Amniotic epithelial cell (primary cell): ENCODE measurements around the gene TMEM255B.
"Not testable (repeated sequence)": the region's sequence is repeated elsewhere in the genome, so short reads cannot be mapped to it uniquely, and the experiment has no call there.

Experiments used
- DNase-seq: peaks from one replicate; pipeline ENCODE4 v3.0.0-alpha.2; 2010; ENCODE audit warnings: low read depth

Gene TMEM255B

DNA sequence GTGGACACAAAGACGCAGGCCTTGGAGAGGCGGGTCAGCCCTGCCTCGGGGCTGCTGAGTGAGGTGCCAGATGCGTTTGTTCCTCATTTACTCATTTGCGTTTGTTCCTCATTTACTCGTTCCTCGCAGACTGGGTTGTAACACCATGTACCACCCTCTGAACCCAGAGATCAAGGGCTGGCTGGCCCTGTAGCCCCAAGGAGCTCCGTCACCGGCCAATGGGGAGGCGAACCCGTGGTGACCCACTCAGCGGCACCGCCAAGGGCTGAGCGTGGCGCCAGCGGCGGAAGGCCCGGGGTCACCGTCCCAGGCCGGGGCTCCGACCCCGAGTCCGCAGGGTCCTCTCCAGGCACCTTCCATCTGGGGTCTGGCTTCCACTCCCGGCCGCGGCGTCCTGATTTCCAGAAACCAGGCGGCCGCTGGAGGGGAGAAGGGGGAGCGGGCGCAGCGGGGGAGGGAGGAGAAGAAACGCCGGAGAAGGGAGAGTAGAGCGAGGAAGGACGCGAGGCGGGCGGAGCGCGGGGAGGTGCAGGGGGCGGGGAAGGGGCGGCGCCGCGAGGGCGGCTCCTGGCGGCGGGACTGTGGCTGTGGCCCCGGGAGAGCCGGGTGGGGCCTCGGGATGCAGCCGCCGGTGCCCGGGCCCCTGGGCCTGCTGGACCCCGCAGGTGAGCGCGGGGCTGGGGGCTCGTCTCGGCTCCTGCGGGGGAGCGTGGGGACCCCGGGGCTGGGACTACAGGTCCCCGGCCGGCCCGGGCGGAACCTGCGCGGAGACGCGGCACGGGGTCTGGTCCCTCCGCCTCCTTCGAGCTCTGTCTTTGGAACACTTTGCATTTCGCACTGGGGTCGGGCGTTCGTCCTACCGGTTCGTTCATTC lies at the start of gene TMEM255B:
TSS of gene TMEM255B (plus strand) at position 576 of the 874 bp plus-strand sequence. CDS start at position 620, 44 bp downstream.
- peak; percentile 67 for DNase-seq

DNA sequence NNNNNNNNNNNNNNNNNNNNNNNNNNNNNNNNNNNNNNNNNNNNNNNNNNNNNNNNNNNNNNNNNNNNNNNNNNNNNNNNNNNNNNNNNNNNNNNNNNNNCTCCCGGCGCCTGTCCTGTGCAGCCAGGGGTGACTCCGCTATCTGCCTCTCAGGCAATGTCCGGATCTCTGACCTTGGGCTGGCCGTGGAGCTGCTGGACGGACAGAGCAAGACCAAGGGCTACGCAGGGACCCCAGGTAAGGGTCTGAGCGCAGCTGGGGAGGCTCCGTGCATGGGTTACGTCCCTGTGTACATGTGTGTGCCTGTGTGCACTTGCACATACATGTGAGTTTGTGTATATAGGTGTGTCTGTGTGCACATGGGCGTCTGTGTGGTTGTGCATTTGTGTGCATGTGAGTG lies 36.1 kb upstream of the TMEM255B start:
- no peak for DNase-seq

DNA sequence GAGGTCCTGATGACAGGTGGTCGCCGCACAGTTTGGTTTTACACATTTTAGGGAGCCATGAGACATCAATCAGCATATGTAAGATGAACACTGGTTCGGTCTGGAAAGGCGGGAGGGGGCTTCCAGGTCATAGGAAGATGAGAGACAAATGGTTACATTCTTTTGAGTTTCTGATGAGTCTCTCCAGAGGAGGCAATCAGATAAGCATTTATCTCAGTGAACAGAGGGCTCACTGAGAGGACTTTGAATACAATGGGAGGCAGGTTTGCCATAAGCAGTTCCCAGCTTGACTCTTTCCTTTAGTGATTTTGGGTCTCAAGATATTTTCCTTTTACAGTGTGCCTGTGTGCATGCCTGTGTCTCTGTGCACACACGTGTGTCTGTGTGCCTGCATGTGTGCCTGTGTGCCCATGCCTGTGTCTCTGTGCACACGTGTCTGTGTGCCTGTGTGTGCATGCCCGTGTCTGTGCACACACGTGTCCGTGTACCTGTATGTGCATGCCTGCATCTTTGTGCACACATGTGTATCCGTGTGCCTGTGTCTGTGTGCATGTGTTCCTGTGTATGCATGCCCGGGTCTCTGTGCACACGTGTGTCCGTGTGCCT lies 35.5 kb upstream of the TMEM255B start:
- no peak for DNase-seq

DNA sequence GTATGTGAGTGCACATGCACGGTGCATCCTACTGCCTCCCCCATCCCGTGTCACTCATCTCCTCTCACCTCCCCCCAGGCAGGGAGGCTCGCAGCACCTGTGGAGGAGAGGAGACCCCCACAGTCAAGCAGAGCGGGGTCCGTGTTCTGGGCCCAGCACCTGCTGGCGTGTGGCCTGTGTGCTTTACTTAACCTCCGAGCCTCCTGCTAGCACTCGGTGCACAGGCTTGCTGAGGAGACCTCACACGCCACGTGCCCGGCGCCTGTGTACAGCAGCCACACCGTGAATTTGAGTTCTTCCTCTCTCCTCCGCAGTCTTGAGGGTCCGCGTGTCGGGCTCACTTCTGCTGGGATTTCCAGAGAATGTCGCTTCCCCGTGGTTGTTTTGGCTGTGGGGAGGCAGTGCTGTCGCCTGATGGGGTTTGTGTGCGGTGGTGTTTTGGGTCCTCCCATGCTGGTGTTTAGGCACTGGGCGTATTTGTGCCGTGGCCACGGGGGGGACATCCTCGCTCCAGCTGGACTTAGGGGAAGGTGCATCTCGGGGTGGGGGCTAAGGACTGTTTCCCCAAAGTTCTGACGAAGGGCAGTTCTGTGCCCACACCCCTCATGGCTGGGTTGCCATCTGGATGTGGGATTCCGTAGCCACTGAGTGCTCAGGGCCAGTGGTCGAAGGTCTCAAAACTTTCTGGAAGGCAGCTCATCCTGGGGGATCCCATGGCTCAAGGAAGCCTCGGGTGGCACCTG lies 34.8 kb upstream of the TMEM255B start:
- DNase-seq: no peak

DNA sequence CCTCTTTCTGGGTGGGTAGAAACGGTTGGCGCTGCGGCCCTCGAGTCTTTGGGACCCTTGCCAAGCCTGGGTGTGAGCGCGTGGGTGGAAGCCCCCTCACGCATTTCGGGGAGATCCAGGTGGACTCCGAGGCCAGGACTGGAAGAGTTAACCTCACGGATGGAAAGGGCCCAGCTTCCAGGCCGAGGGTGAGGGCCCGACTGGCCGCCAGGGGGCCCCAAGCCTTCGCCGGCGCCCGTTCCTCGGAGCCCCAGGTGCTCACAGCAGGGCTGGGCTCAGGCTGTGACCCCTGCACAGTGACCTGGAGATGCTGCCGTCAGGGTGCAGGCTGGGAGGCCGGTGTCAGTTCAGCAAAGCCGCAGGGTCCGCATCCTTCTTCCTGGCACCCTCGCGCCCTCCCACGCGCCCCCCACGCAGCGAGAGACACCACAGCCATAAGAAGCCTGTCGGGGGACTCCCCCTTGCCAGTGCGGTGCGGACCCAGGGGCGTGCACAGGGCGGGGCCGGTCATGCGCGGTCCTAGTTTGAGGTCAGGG lies 34.2 kb upstream of the TMEM255B start:
- DNase-seq: peak; percentile 66

DNA sequence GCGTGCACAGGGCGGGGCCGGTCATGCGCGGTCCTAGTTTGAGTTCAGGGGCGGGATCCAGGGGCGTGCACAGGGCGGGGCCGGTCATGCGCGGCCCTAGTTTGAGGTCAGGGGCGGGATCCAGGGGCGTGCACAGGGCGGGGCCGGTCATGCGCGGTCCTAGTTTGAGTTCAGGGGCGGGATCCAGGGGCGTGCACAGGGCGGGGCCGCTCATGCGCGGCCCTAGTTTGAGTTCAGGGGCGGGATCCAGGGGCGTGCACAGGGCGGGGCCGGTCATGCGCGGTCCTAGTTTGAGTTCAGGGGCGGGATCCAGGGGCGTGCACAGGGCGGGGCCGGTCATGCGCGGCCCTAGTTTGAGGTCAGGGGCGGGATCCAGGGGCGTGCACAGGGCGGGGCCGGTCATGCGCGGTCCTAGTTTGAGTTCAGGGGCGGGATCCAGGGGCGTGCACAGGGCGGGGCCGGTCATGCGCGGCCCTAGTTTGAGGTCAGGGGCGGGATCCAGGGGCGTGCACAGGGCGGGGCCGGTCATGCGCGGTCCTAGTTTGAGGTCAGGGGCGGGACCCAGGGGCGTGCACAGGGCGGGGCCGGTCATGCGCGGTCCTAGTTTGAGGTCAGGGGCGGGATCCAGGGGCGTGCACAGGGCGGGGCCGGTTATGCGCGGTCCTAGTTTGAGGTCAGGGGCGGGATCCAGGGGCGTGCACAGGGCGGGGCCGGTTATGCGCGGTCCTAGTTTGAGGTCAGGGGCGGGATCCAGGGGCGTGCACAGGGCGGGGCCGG lies 33.5 kb upstream of the TMEM255B start:
- DNase-seq: not testable (repeated sequence)

DNA sequence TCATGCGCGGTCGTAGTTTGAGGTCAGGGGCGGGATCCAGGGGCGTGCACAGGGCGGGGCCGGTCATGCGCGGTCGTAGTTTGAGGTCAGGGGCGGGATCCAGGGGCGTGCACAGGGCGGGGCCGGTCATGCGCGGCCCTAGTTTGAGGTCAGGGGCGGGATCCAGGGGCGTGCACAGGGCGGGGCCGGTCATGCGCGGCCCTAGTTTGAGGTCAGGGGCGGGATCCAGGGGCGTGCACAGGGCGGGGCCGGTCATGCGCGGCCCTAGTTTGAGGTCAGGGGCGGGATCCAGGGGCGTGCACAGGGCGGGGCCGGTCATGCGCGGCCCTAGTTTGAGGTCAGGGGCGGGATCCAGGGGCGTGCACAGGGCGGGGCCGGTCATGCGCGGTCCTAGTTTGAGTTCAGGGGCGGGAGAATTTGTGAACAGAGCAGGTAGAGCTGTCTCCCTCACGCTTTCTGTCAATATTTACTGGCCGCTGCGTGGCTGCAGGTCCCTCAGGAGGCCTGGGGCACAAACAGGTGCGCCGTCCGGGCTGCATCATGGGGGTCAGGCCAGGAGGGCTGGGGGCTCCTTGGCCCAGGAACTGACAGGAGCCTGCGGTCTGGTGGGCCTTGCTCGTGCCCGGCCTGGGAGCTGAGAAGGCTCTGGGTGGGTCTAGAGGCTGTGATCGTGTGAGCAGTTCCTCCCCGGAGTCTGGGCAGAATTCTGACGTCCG lies 32.8 kb upstream of the TMEM255B start:
- not testable (repeated sequence) for DNase-seq

DNA sequence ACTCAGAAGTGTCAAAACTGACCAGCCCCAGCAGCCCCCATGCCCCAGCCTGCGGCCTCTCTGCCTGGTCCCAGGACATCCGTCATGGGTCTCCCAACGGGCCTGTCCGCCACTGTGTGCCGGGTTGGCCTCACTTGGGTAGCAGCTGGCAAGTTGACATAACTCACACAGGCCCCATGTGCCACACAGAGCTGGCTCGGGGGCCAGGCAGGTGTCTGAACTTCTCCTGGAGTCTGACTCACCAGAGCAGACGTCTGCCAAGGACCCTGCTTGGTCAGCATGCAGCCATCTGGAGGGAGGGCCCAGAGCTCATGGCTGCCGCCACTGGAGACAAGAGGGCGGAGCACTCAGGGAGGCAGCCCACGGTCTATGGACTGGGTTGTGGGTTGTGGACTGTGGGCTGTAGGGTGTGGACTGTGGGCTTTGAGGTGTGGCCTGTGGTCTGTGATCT lies 32.0 kb upstream of the TMEM255B start:
- peak; percentile 21 for DNase-seq

DNA sequence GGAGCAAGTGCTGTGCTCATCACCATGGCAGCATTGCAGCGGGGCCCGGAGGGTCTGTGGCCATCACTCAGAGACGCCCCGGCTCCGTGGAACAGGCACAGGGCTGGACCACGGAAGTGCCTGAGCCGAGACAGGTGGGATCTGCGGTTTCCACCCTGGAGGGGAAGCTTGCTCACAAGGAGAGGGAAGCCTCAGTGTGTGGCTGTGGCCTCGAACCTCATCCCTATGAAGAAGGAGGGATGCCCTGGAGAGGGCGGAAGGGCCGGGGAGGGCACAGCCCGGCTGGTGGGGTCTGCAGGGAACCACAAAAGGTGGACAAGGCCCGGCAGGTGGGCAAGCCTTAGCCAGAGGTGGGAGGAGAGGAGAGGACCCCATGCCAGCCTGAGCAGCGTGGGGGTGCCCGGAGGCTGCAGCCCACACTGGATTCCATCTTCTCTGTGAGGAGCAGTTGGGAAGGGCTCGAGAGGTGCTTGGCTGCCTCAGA lies 30.4 kb upstream of the TMEM255B start:
- DNase-seq: no peak

DNA sequence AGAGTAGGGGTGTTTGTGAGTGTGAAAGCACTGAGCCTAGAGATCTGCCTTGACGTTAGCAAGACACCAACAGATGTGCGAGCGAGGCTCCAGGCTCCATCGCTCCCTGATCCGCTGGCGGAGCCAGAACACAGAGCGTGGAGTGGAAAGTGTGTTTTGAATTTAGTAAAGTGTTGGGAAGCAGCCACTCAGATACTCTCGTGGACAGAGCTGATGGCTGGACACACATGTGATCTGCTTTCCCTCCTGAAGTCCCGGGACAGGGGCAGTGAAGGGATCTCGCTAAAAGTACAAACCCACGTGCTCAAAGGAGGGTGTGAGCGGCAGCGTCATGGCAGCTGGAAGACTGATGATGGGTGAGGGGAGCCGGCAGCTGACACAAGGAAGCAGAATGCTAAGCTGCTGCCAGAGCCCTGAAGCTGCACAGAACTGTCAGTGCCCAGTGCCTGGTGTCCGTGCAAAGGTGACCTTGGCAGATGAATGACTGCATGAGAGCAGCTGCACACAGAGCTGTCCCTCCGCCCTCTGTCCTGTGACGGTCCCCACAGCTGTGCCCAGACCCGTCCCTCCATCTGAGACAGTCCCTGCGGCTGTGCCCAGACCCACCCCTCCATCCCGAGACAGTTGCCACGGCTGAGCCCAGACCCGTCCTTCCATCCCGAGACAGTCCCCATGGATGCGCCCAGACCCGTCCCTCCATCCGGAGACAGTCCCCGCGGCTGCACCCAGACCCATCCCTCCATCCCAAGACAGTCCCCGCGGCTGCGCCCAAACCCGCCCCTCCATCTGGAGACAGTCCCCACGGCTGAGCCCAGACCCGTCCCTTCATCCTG lies 29.6 kb upstream of the TMEM255B start:
- peak; percentile 15 for DNase-seq

DNA sequence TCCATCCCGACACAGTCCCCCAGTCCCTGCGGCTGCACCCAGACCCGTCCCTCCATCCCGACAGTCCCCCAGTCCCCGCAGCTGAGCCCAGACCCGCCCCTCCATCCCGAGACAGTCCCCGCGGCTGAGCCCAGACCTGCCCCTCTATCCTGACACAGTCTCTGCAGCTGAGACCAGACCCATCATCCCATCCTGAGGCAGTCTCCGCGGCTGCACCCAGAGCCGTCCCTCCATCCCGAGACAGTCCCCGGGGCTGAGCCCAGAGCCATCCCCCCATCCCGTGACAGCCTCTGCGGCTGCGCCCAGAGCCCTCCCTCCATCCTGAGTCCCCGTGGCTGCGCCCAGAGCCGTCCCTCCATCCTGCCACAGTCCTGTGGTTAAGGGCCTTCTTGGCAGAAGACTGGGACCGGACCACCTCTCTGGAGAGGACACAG lies 28.8 kb upstream of the TMEM255B start:
- no peak for DNase-seq

DNA sequence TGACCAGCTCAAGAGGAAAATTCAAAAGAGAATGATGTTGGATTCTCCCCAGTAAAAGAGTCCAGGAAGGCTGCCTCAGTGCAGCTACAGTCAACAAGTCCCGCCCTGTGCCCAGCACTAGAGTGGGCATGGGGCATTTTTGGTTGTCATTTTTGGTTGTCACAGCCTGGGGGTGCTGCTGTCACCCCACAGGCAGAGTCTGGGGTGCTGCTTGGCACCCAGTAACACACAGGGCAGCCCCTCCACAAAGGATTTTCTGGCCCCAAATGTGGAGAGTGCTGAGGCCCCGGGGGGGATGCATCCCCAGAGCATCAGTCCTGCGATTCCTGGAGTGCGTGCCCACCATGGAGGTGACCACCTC lies 28.2 kb upstream of the TMEM255B start:
- no peak for DNase-seq

DNA sequence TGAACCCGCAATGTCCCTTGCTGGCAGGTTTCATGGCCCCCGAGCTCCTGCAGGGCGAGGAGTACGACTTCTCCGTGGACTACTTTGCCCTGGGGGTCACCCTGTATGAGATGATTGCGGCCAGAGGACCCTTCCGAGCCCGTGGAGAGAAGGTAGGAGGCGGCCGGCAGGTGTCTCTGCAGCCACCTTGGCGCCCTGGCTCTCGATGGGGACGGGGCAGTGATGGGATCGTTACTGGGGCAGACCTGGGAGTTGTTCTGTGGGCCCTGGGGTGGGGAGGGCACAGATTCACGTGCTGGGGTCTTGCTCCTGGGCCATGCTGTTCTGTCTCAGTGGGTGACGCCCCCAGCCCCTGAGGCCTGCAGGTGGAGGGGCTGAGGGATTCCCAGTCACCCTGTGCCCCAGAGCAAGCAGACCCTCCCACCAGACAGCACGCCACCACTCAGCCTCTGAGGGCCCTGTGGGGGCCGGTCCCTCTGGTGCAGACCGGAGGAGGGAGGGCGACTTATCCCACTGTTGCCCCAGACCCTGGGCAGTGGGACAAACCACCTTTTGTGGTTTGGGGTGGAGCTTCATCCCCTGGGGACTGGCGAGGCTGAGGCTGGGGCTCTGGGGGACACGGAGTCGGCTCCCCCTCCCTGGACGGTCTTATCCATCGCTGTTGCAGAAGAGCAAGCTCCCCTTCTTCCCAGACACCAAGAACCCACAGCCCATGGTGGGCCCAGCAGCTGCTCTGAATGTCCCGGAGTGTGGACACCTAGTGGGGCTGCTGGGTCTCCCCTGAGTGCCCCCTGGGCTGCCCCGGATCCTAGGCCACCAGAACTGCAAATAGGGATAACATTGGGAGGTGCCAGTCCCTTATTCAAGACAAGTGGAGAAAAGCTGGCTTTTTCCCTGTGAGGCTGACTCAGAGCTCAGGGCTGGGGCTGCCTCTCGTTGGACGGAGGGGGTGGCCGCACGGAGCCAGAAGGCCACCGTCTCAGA lies 27.5 kb upstream of the TMEM255B start:
- no peak for DNase-seq

DNA sequence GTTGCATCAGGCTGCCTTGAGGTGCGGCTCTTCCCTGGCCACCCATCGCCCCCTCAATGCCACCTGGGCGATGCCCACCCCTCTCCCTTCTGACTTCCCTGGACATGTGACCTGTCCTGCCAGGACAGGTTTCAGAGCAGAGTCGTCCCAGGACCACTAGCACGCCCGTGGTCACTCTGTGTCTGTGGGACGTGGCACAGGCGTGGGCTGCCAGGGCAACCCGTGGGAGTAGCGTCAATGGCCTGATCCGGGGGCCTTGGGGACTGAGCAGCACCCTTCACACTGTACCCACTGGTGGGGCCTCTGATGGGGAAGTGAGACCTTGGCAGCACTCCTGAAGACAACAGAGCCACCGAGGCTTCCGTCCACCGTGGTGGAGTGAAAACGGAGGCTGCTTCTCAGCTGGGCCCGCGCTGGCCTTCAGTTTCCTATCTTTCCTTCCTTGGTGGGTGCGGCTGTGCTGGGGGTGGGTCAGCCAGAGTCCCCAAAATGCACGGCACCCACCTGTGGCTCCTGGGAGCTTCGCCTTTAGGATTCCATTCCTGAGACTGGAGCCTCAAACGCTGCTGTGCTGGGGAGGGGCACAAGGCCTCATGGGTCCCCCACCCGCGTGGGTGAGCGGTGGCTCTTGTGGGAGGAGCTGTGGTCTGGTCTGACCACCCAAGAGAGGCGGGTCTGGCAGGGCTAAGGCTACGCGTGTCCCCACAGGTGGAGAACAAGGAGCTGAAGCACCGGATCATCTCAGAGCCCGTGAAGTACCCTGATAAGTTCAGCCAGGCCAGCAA lies 26.7 kb upstream of the TMEM255B start:
- DNase-seq: no peak

DNA sequence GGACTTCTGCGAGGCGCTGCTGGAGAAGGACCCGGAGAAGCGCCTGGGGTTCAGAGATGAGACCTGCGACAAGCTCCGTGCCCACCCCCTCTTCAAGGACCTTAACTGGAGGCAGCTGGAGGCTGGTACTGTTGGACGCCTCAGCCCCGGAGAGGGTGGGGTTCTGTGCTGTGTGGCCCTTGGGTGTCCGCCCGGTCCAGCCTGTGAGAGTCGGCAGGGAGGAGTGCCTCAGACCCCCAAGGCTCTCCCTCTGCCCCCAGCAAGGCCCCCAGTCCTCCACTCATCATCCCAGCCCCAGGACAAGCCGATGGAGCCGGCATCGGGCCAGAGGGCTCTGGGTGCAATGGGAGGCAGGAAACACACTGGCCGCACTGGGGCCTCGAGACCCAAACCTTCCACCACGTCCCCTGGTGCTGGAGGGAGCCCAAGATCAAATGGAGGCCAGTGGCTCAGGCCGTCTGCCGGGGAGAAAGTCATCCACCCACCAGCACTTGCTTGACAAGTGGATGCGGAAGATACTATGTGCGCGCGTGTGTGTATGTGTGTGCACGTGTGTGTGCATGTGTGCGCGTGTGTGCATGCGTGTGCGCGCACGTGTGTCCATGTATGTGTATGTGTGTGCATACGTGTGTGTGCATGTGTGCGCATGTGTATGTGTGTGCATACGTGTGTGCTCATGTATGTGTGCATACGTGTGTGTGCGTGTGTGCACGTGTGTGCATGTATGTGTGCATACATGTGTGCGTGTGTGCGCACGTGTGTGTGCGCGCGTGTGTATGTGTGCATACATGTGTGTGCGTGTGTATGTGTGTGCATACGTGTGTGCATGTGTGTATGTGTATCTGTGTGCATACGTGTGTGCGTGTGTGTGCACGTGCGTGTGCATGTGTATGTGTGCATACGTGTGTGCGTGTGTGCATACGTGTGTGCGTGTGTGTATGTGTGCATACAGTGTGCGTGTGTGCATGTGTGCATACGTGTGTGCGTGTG lies 25.8 kb upstream of the TMEM255B start:
- no peak for DNase-seq

DNA sequence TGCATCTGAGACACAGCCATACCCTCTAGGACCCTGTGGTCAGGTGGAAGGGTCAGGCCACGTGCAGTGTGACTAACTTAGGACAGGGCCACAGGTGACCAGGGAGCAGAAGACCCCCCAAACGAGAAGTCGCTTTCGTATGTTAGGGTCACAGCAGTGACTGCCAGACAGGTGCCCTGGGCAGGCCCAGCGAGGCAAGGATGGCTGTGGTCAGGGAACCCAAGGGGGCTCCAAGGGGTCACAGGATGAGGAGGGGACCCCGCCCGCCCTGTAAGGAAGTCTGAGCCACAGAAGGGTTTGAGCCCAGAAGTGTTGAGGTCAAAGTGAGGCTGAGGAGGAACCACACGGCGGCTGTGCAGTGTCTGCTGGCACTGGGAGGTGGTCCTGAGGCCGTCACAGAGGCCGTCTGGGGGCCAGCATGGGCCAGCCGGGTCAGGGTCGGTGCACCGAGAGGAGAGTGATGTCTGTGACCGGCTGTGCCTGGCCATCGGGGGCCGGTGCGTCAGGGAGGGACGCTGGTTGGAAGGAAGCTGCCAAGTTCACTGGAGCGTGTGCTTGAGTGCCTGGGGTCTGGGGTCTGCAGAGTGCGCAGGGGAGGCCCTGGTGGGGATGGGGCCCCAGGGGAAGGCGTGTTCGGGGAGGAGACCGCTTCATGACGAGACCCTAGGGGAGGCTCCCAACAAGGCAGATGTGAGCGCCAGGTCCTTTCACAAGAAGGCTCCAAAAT lies 24.8 kb upstream of the TMEM255B start:
- no peak for DNase-seq
